Measurements from ENCODE around the gene CLECL1.

- no peak for TF ChIP-seq POLR2A (IDR thresholded peaks at IDR 0.05; ENCODE audit: low read depth, low read length)
- no peak for TF ChIP-seq POLR2AphosphoS5 (IDR thresholded peaks at IDR 0.05; ENCODE audit: low read depth, low read length)
- TF ChIP-seq TAF1 (IDR thresholded peaks at IDR 0.05; ENCODE audit: low read depth, low read length): no peak
- TF ChIP-seq SPI1 (IDR thresholded peaks at IDR 0.05; ENCODE audit: low read depth, low read length): no peak
- TF ChIP-seq PAX5 (IDR thresholded peaks at IDR 0.05; ENCODE audit: insufficient read depth, low read length, severe bottlenecking): no peak
- no peak for TF ChIP-seq POU2F2 (IDR thresholded peaks at IDR 0.05; ENCODE audit: low read depth, low read length)
Measured at GRCh38 chr12:9740106-9740750, 7.3 kb upstream of the CLECL1 start.
